Hair follicle dermal papilla cell (primary cell): Measurements from ENCODE around the gene RPS19BP1. TPM values are rescaled to one million over a fixed set of nuclear protein-coding genes. Genes with fewer than 3 reads are reported as not detected.

Experiments used
- total RNA-seq: library from RNA; depleted of rRNA; stranded (reverse); fragments of >200 nt; gene quantifications from 2 replicates; pipeline ENCODE4 v1.2.3, GENCODE V29; 2012

Gene RPS19BP1
- 23.1 and 30.0 TPM in 2 replicates for total RNA-seq

GRCh38 chr22:39532215-39533073 lies at the start of gene RPS19BP1:
RPS19BP1 (minus strand) TSS chr22:39532748; CDS start chr22:39532738, 10 bp downstream.

GRCh38 chr22:39570665-39571064 lies 38.1 kb upstream of the RPS19BP1 start, which contains the start of gene CACNA1I:
CACNA1I (plus strand) TSS chr22:39570753; CDS start chr22:39570753, 0 bp downstream.

GRCh38 chr22:39520226-39521105 lies 12.1 kb downstream of the RPS19BP1 start, which contains the start of gene ATF4:
ATF4 (plus strand) TSS chr22:39520562; CDS start chr22:39521446, 884 bp downstream.

GRCh38 chr22:39502109-39502788 lies 30.3 kb downstream of the RPS19BP1 start, which contains the start of gene MIEF1:
MIEF1 (plus strand) TSS chr22:39502290; CDS start chr22:39511295, 9,005 bp downstream.

Other genes with a start within 250 kb of the RPS19BP1 start
- 1,564 and 1,887 TPM in 2 replicates for gene RPL3, start 213.1 kb downstream of the RPS19BP1 start, total RNA-seq
- gene SYNGR1, start 182.8 kb downstream of the RPS19BP1 start, total RNA-seq, result 6.6 and 12.2 TPM in 2 replicates
- gene TAB1, start 133.0 kb downstream of the RPS19BP1 start, total RNA-seq, result 14.9 and 15.8 TPM in 2 replicates
- 0.16 and 0.36 TPM in 2 replicates for gene MGAT3, start 75.7 kb downstream of the RPS19BP1 start, total RNA-seq
- gene MIEF1, start 30.5 kb downstream of the RPS19BP1 start, total RNA-seq, result 33.3 and 36.8 TPM in 2 replicates
- 397 and 471 TPM in 2 replicates for gene ATF4, start 12.2 kb downstream of the RPS19BP1 start, total RNA-seq
- gene CACNA1I, start 38.0 kb upstream of the RPS19BP1 start, total RNA-seq, result under 0.01 and 0.12 TPM in 2 replicates